HG02588 (cell line): Measurements from ENCODE around the gene SPRYD3.
"Not testable (repeated sequence)": the region's sequence is repeated elsewhere in the genome, so short reads cannot be mapped to it uniquely, and the experiment has no call there.

Source experiments
- ATAC-seq: cut with Tn5 transposase; IDR thresholded peaks from one replicate; pipeline ENCODE4 v1.9.1; 2021; ENCODE audit warnings: mild to moderate bottlenecking, moderate library complexity; ENCODE audit not compliant: unreplicated experiment

The SPRYD3 gene

GRCh38 chr12:53079226-53080117, at the start of gene SPRYD3:
Gene SPRYD3 (minus strand): TSS chr12:53079390. CDS start chr12:53079333, 57 bp downstream.
- ATAC-seq, result peak; percentile 99

- no peak for ATAC-seq
Observed at GRCh38 chr12:53127169-53127568, 48.0 kb upstream of the SPRYD3 start.

- no peak for ATAC-seq
Observed at GRCh38 chr12:53124352-53124723, 45.1 kb upstream of the SPRYD3 start.

GRCh38 chr12:53123578-53124351, 44.6 kb upstream of the SPRYD3 start:
- ATAC-seq, result no peak

- ATAC-seq, result no peak
Observed at GRCh38 chr12:53122961-53123468, 43.8 kb upstream of the SPRYD3 start.

- no peak for ATAC-seq
Observed at GRCh38 chr12:53120685-53121525, 41.7 kb upstream of the SPRYD3 start.

GRCh38 chr12:53118751-53119300, 39.6 kb upstream of the SPRYD3 start:
- ATAC-seq, result no peak

GRCh38 chr12:53115891-53116648, 36.9 kb upstream of the SPRYD3 start:
- ATAC-seq, result no peak

- no peak for ATAC-seq
Observed at GRCh38 chr12:53115112-53115890, 36.1 kb upstream of the SPRYD3 start.

GRCh38 chr12:53113951-53114350, 34.8 kb upstream of the SPRYD3 start:
- ATAC-seq, result no peak

- no peak for ATAC-seq
Observed at GRCh38 chr12:53113136-53113705, 34.0 kb upstream of the SPRYD3 start.

GRCh38 chr12:53112431-53112830, 33.2 kb upstream of the SPRYD3 start:
- ATAC-seq, result not testable (repeated sequence)

GRCh38 chr12:53107122-53107521, 27.9 kb upstream of the SPRYD3 start:
- no peak for ATAC-seq

- ATAC-seq, result no peak
Observed at GRCh38 chr12:53105712-53106439, 26.7 kb upstream of the SPRYD3 start.

GRCh38 chr12:53105256-53105655, 26.1 kb upstream of the SPRYD3 start:
- no peak for ATAC-seq

GRCh38 chr12:53103860-53104305, 24.7 kb upstream of the SPRYD3 start:
- ATAC-seq, result no peak

GRCh38 chr12:53102883-53103807, 24.0 kb upstream of the SPRYD3 start, which contains the start of gene SOAT2:
Gene SOAT2 (plus strand): TSS chr12:53103486. CDS start chr12:53103578, 92 bp downstream.
- no peak for ATAC-seq
